ENCODE data around the gene FRMD6. TPM values are rescaled to one million over a fixed set of nuclear protein-coding genes. Genes with fewer than 3 reads are reported as not detected.

The FRMD6 gene
- total RNA-seq, 1 experiment from 2014 or later = 9.6 TPM

- H3K27me3 Mint-ChIP-seq (ENCODE audit: low read depth) = no peaks in the 10 kb centered on the region
- H3K79me2 ChIP-seq (ENCODE audit: insufficient read depth, low read length) = no peaks in the 10 kb centered on the region
- H2AFZ ChIP-seq (ENCODE audit: low read length) = no peak overlapping the region
- H3K56ac ChIP-seq (ENCODE audit: insufficient read length, low read depth, low read length) = no peak overlapping the region
- H3K14ac ChIP-seq (ENCODE audit: insufficient read depth, low read length) = no peak overlapping the region
- H3K36me3 Mint-ChIP-seq (ENCODE audit: insufficient read depth in 1 of 3, low read depth in 3 of 3) = no peaks in the 10 kb centered on the region
- no peak overlapping the region for H4K91ac ChIP-seq (ENCODE audit: insufficient read length, low read depth, low read length)
- H4K8ac ChIP-seq (replicated peaks; ENCODE audit: insufficient read length, low read depth, low read length) = no peak overlapping the region
- H3K23me2 ChIP-seq (ENCODE audit: insufficient read length, low read depth, low read length, poor library complexity, severe bottlenecking) = no peaks in the 10 kb centered on the region
- no peak for TF ChIP-seq CTCF (conservative IDR thresholded peaks at IDR 0.05)
- no peak for DNase-seq
- no peak overlapping the region for H4K5ac ChIP-seq (ENCODE audit: insufficient read length, low read depth, low read length)
- no peak overlapping the region for H3K23ac ChIP-seq (ENCODE audit: insufficient read length, low read depth, low read length)
- no peak overlapping the region for H3K4me3 Mint-ChIP-seq
- no peaks in the 10 kb centered on the region for H3K9me3 Mint-ChIP-seq
- H3K4ac ChIP-seq (ENCODE audit: low read depth, low read length) = no peak overlapping the region
- no peak overlapping the region for H3T11ph ChIP-seq (ENCODE audit: low read length)
- H2BK12ac ChIP-seq (ENCODE audit: insufficient read length, low read depth, low read length) = no peak overlapping the region
- H2AK5ac ChIP-seq (ENCODE audit: insufficient read length, low read length) = no peak overlapping the region
- no peaks in the 10 kb centered on the region for H3K4me1 ChIP-seq (ENCODE audit: insufficient read depth, low read length)
- H3K4me1 Mint-ChIP-seq = 0 out of 4 replicates have a peak, but pooled peaks cover 0 to 4% of the 10 kb centered on the region in 2 experiments
- no CpG with 5 or more reads among the region's 2 CpGs for WGBS (ENCODE audit: extremely low coverage, insufficient read length, low lambda C conversion rate)
- no peak overlapping the region for H2BK20ac ChIP-seq (ENCODE audit: low read depth, low read length, poor library complexity, severe bottlenecking)
- no peak overlapping the region for H3K27ac ChIP-seq (ENCODE audit: insufficient read length, low read depth, low read length)
- H2BK5ac ChIP-seq (ENCODE audit: insufficient read length, low read length) = no peak overlapping the region
- H3K27me3 ChIP-seq (ENCODE audit: insufficient read depth, low read length) = no peaks in the 10 kb centered on the region
- H3K4me2 ChIP-seq (ENCODE audit: insufficient read depth, insufficient read length, low read length) = no peak overlapping the region
- no peaks in the 10 kb centered on the region for H3K79me1 ChIP-seq (ENCODE audit: insufficient read depth, low read depth, low read length, poor library complexity, severe bottlenecking)
- H3K9me3 ChIP-seq (ENCODE audit: control insufficient read depth, low read depth, low read length) = no peaks in the 10 kb centered on the region
- no peak overlapping the region for H3K27ac Mint-ChIP-seq
- no peak overlapping the region for H2BK15ac ChIP-seq (ENCODE audit: low read depth, low read length)
- H2BK120ac ChIP-seq (ENCODE audit: low read depth, low read length, poor library complexity, severe bottlenecking) = no peak overlapping the region
- no peaks in the 10 kb centered on the region for H4K20me1 ChIP-seq (ENCODE audit: control insufficient read depth, insufficient read depth, insufficient read length)
- no peak overlapping the region for H3K9ac ChIP-seq (ENCODE audit: extremely low read depth, insufficient read length, low read length)
- H3K18ac ChIP-seq (ENCODE audit: insufficient read length, low read depth, low read length) = no peak overlapping the region
These were observed 29.3 kb upstream of the FRMD6 start for GRCh38 chr14:51622376-51622775.

All from H9 (cell line).